Measurements from ENCODE around the gene GLDC.

- TF ChIP-seq CTCF (IDR thresholded peaks at IDR 0.05; ENCODE audit: insufficient read depth, low read length, poor library complexity, severe bottlenecking): no peak
- TF ChIP-seq EZH2phosphoT487 (conservative IDR thresholded peaks at IDR 0.05; ENCODE audit: low read length): no peak
Observed at GRCh38 chr9:6692433-6692832, 46.9 kb upstream of the GLDC start.

Measured in SU-DHL-6 (cell line).